ENCODE measurements around the gene RAB7A.

RAB7A gene

GRCh38 chr3:128851601-128852000, 125.6 kb downstream of the RAB7A start:
- Mint-ChIP-seq H3K4me1 (no peaks in the 10 kb centered on the region), H3K9me3 (peaks cover 18% of the 10 kb centered on the region), H3K36me3 (peaks cover 11% of the 10 kb centered on the region), H3K27ac (no peak overlapping the region), H3K4me3 (no peak overlapping the region), H3K27me3 (no peaks in the 10 kb centered on the region)
- ATAC-seq = no peak

GRCh38 chr3:128853826-128854225, 127.8 kb downstream of the RAB7A start:
- Mint-ChIP-seq H3K4me1 (no peaks in the 10 kb centered on the region), H3K27ac (no peak overlapping the region), H3K27me3 (no peaks in the 10 kb centered on the region), H3K36me3 (peaks cover 22% of the 10 kb centered on the region), H3K4me3 (no peak overlapping the region), H3K9me3 (peaks cover 31% of the 10 kb centered on the region)
- ATAC-seq = no peak

- Mint-ChIP-seq H3K27me3 (no peaks in the 10 kb centered on the region), H3K27ac (no peak overlapping the region), H3K36me3 (peaks cover 22% of the 10 kb centered on the region), H3K4me3 (no peak overlapping the region), H3K9me3 (peaks cover 34% of the 10 kb centered on the region), H3K4me1 (no peaks in the 10 kb centered on the region)
- no peak for ATAC-seq
Observed at GRCh38 chr3:128854475-128854874, 128.5 kb downstream of the RAB7A start.

GRCh38 chr3:128855569-128855968, 129.6 kb downstream of the RAB7A start:
- no peaks in the 10 kb centered on the region for H3K27me3 Mint-ChIP-seq
- no peak overlapping the region for H3K4me3 Mint-ChIP-seq
- H3K9me3 Mint-ChIP-seq = peaks cover 39% of the 10 kb centered on the region
- no peak overlapping the region for H3K27ac Mint-ChIP-seq
- peaks cover 22% of the 10 kb centered on the region for H3K36me3 Mint-ChIP-seq
- no peak for ATAC-seq
- no peaks in the 10 kb centered on the region for H3K4me1 Mint-ChIP-seq

GRCh38 chr3:128858167-128858566, 132.2 kb downstream of the RAB7A start:
- Mint-ChIP-seq H3K9me3 (peaks cover 45% of the 10 kb centered on the region), H3K36me3 (peaks cover 39% of the 10 kb centered on the region), H3K4me1 (no peaks in the 10 kb centered on the region), H3K27ac (no peak overlapping the region), H3K4me3 (no peak overlapping the region), H3K27me3 (no peaks in the 10 kb centered on the region)
- ATAC-seq = no peak

- H3K4me1 Mint-ChIP-seq = no peaks in the 10 kb centered on the region
- H3K36me3 Mint-ChIP-seq = peaks cover 30% of the 10 kb centered on the region
Observed at GRCh38 chr3:128859630-128860029, 133.6 kb downstream of the RAB7A start.

GRCh38 chr3:128861491-128861890, 135.5 kb downstream of the RAB7A start:
- ATAC-seq = no peak
- no peak overlapping the region for H3K4me3 Mint-ChIP-seq
- no peak overlapping the region for H3K27ac Mint-ChIP-seq
- no peaks in the 10 kb centered on the region for H3K4me1 Mint-ChIP-seq
- no peaks in the 10 kb centered on the region for H3K27me3 Mint-ChIP-seq
- H3K9me3 Mint-ChIP-seq = peaks cover 26% of the 10 kb centered on the region
- peaks cover 29% of the 10 kb centered on the region for H3K36me3 Mint-ChIP-seq

More at GRCh38 chr3:128859630-128860029, 133.6 kb downstream of the RAB7A start:
- H3K9me3 Mint-ChIP-seq = peaks cover 35% of the 10 kb centered on the region
- H3K4me3 Mint-ChIP-seq = no peak overlapping the region
- no peak for ATAC-seq
- no peak overlapping the region for H3K27ac Mint-ChIP-seq
- no peaks in the 10 kb centered on the region for H3K27me3 Mint-ChIP-seq

- H3K27ac Mint-ChIP-seq = no peak overlapping the region
- H3K4me3 Mint-ChIP-seq = no peak overlapping the region
- no peaks in the 10 kb centered on the region for H3K4me1 Mint-ChIP-seq
- ATAC-seq = no peak
- H3K9me3 Mint-ChIP-seq = peaks cover 17% of the 10 kb centered on the region
- no peaks in the 10 kb centered on the region for H3K27me3 Mint-ChIP-seq
- peaks cover 17% of the 10 kb centered on the region for H3K36me3 Mint-ChIP-seq
Observed at GRCh38 chr3:128863560-128863959, 137.6 kb downstream of the RAB7A start.
